NCI-H2081 treated with DMSO at 0.1 percent for 48 hours (cell line): ENCODE measurements around the gene SLC25A25.
"Not testable (repeated sequence)": the region's sequence is repeated elsewhere in the genome, so short reads cannot be mapped to it uniquely, and the experiment has no call there.

Source experiments
- DNase-seq: peaks from one replicate; lab custom pipeline; 2025; lab: John Stamatoyannopoulos, UW

SLC25A25 gene

DNA sequence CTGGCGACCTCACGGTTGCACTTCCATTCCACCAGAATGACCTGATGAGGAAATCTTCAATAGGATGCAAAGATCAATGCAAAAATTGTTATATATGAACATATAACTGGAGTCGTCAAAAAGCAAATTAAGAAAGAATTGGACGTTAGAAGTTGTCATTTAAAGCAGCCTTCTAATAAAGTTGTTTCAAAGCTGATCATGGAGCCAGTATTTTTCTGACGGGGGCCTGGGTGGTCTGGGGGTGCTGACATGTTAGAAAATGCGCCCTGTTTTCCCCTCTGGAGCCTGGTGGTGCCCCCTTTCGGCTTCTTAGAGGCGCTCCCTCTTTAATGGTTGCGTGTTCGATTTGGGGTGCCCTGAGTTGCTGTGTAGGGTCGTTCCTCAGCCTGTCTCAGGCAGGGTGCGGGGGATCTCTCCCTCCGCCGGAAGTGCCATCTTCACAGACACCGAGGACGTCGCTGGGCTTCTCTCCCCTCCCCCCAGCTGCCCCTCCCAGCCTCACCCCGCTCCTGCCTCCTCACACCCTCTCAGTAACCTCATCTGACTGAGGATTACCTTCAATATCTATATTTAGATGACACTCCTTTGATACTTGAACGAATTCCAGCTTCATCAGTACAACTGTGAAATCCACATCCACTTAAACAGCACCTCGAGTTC lies 41.1 kb downstream of the SLC25A25 start:
- DNase-seq = no peak

DNA sequence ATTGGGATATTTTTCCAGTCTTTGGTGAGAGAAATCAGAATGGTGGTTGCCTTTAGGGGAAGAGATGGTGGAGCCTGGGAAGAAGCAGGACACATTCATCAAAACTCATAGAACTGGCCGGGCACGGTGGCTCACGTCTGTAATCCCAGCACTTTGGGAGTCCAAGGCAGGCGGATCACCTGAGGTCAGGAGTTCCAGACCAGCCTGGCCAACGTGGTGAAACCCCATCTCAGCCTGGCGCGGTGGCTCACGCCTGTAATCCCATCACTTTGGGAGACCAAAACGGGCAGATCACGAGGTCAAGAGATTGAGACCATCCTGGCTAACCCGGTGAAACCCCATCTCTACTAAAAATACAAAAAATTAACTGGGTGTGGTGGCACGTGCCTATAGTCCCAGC lies 43.7 kb downstream of the SLC25A25 start:
- not testable (repeated sequence) for DNase-seq

DNA sequence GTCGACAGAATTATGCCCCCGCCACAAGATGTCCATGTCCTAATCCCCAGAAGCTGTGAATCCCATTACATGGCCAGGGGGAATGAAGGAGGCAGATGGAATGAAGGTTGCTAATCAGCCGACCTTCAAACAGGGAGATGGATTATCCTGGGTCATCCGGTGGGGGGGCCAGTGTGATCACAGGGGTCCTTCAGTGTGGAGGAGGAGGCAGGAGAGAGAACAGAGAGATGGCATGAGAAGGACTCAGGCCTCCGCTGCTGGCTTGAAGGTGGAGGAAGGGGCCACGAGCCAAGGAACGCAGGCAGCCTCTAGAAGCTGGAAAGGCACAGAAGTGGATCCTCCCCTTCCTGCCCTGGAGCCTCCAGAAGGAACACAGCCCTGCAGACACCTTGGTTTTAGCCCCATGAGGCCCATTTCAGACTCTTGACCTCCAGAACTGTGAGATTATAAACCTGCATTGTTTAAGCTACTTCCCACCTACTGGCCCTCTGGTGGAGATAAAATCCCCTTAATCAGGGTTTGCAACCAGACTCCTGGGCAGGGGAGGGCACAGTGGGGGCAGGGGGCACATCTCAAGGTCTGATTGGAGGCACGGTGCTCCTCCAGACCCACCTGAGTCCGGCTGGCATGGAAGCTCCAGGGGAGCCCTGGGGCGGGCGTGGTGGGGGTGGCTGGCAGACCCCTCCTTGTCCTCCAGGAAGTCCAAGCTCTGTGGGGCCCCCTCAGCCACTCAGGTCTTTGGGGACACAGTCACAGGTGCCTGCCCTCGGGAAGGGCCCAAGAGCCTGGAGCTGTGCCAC lies 45.7 kb downstream of the SLC25A25 start:
- no peak for DNase-seq

DNA sequence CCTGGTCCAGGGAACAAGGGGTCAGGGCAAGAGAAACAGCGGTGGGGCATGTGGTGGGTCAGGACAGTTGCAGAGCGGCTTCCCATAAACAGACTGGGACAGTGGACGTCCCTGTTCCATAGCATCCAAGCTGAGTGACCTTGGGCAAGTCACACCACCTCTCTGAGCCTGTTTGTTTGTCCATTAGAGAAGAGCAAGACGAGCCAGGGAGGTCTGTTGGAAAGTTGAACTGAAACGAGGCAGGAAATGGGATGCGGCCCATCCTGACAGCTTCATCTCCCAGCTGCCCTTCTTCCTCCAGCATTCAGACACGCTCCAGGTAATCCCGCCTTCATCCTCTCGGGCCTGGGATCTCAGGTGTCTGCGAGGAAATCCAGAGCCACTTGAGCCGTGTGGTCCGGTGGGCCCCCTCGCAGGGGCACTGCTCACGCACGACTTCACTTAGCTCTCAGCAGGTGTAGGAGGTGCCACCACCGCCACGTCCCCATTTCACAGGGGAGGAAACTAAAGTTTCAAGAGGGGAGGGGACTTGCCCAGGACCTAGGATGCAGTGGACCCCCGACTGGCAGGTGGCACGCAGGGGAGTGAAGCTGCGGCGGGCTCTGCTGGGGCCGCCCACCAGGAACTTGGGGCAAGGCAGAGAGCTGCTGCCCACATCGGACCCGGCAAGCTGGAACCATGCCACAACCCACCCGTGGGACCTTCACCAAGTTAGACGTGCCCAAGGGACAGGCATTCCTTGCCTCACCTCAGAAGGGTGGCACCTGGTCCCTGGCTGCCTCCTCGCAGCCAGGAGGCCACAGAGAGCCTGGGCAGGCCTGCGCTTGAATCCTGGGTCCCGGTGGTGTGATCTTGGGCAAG lies 46.5 kb downstream of the SLC25A25 start:
- no peak for DNase-seq

DNA sequence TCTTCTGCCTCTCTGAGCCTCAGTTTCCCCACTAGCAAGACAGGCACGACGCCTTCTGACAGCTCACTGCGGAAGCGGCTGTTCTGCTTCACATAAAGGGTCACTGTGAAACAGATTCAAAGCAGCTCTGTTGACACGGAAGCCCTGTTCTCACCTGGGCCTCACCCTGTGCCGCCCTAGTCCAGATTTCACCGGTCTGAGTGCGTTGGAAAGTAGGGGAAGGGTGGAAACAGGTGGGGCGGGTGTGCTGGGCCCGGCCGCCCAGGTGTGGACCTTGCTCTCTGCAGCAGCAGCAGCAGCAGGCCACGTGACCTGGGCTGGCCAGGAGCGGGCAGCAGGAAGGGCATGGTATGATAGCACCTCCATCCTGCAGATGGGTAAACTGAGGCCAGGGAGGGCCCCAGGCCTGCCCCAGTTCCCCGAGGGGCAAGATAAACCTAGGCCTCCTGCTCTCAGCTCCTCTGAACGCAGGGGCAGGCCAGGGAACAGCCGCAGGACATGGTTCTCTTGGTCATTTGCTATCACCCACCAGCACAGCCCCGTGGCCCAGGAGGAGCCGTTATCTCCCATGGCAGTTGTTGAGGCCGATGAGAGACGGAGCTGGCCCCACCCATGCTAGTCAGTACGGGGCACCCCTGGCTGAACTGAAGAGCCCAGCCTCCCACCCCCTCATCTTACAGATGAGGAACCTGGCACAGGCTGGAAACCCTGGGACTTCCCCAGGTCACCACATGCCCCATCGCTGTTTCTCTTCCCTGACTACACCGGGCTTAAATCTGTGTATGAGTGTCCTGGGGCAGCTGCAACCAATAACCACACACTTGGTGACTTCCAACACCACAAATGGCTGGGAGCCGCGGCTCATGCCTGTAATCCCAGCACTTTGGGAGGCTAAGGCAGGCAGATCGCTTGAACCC lies 47.4 kb downstream of the SLC25A25 start:
- no peak for DNase-seq

DNA sequence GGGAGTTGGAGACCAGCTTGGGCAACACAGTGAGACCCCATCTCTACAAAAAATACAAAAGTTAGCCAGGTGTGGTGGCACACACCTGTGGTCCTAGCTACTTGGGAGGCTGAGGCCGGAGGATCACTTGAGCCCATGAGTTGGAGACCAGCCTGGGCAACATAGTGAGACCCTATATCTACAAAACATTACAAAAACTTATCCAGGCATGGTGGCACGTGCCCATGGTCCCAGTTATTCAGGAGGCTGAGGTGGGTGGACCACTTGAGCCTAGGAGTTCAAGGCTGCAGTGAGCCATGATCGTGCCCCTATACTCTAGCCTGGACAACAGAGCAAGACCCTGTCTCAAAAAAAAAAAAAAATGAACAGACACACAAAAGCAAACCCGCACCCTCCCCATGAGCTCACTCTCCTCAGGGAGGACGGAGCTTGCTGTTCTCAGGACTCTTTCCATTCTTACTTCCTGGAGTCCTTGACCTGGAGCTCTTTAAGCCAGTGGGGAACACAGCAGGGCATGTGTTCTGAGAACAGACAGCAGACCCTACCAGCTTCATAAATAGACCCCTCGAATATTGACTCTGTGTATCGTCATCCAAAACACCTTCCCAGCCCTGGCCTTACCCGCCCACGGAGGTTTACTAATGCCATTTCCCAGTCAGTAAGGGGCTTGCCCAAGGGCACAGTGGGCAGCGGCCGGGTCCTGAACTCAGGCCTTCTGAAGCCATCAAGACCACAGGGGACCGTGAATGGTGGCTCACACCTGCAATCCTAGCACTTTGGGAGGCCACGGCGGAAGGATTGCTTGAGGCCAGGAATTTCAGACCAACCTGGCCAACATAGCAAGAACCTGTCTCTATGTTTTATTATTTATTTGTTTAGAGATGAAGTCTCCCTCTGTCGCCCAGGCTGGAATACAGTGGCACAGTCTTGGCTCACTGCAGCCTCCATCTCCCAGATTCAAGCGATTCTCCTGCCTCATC lies 48.4 kb downstream of the SLC25A25 start:
- DNase-seq = no peak

DNA sequence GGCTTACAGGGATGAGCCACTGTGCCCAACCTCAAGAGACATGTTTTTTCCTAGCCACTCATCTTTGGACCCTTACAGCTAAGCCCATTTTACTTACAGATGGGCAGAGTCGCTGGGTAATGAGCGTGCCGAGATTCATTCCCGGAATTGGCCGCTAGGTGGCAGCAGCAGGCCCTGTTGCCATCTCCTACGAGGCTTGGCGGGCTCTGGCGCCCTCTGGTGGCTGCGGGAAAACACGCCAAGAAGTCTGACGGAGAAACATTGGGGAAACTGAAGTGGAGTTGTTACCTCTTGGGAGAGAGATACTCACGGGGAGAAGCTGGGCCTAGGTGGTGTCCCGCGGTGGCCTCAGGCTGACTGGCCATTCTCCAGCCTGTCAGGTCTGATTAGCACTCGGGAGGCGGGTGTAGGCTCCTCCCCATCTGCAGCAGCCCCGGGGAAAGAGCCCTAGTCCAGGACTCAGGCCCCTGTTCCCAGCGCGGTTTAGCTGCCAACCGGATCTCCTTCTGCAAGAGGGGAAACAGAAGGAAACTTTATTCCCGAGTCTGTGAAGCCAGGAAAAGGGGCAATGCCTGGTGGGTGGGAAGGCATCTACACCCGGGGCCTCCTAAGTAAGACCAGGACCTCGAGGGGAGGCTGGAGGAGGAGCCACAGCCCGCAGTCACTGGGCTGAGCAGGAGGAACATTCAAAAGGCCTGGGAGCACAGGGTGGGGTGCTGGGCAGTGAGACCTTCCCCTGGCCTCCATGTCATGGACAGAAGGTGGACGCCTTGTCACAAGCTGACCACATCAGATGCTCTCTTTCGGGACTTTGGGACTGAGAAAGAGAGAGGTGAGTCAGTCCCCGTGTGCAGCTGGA lies 49.8 kb downstream of the SLC25A25 start:
- DNase-seq = peak; percentile 34

DNA sequence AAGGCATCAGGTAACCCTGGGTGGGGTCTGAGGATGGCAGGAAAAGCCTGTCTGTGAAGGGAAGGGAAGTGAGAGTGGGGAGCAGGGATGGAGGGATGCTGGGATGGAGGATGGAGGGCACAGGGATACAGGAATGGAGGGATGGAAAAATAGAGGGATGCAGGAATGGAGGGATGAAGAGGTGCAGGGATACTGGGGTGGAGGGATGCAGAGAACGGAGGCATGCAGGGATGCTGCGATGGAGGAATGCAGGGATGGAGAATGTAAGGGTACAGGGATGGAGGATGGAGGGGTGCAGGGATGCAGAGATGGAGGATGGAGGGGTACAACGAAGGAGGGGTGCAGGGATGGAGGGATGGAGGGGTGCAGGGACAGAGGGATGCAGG lies 50.4 kb downstream of the SLC25A25 start:
- no peak for DNase-seq

DNA sequence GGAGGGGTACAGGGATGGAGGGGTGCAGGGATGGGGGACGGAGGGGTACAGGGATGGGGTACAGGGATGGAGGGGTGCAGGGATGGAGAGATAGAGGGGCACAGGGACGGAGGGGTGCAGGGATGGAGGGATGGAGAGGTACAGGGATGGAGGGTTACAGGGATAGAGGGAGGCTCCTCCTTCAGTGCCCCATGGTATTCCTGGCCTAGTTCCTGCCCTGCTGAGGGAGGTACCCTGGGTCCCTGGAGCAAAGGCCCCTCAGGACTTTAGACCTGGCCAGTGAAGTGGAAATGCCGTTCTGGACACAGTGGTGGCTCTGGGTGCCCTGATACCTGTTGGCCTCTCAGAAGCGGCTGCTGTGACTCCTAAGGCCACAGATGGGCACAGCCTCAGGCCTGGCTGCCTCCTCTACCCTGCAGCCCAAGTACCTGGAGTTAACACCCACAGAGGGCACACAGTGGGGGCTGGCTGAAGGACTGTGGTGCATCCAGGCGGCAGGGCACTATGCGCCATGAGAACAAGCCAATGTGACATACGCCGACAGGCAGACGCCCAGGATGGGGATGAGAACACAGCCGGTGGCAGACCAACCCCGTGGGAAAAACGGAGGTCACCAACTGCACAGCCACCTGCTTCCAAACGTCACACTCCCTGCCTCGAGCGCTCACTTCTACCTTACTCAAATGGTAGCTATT lies 51.1 kb downstream of the SLC25A25 start:
- no peak for DNase-seq

DNA sequence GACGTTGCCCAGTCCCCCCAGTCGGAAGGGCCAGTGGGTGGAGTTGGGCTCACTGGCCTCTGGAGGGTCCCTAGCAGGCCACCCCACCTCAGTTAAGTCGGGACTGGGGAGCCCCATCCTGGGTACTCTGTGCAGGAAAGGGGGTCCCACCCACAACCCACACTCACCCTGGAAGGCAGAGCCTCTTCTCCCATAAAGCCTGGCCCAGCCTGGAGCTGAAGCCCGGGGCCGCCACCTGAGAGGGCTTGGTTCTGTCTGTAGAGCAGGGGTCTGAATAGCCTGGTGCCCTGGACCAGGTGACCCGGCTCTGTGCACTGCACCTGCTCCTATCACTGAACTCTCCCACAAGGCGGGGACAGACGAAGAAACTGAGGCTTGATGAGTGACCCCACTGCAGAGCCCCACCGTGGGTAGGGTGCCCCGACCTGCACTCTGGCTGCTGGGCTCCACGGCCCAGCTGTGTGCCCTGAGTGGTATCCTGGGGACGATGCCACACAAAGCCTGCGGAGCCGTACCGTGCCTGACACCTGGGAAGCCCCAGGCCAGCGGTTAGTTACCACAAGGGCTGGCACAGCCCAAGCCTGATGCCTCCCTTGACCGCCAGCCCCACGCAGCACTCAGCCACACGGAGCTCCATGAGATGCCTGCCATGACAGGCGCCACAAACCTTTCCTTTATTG lies 52.2 kb downstream of the SLC25A25 start:
- DNase-seq = no peak

DNA sequence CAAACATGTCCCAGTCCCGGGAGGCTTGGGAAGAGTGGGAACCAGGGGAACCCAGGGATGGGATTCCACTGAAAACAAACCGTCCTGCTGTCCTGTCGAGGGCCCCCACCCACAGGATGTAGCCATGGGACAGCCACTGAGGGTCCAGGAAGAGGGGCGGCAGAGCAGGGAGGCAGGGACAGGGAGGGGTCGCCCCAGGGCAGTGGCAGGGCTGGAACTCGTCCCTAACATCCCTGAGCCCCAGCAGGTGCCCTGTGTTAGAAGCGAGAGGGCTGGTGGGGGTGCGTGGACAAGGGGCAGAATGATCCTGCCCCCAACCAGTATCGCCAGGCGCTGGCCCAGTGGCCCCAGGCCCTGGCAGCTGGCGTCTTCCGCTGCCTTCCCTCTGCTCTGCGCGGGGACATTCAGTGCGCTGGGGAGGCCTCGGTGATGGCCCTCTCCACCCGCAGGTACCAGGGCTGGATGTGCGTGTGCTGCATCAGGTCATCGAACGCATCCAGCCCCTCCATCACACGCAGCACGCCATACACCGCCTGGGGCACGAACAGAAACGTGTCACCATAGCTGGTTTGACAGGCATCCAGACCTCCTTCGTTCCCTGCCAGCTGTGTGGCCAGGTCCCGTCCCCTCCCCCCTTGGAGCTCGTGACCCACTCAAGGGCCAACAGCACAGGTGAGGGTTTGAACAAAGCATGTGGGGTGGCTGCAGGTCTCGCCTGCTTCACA lies 52.9 kb downstream of the SLC25A25 start:
- DNase-seq = no peak

DNA sequence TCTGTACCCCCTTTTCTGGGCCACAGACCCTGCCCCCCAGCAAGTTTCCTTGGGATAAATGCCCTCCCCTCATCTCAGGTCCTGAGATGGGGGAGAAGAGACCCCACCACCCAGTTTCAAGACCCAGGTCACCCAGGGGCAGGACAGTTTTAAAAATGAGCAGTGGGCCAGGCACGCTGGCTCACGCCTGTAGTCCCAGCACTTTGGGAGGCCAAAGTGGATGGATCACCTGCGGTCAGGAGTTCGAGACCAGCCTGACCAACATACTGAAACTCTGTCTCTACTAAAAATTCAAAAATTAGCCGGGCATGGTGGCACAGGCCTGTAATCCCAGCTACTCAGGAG lies 53.4 kb downstream of the SLC25A25 start:
- DNase-seq = no peak

DNA sequence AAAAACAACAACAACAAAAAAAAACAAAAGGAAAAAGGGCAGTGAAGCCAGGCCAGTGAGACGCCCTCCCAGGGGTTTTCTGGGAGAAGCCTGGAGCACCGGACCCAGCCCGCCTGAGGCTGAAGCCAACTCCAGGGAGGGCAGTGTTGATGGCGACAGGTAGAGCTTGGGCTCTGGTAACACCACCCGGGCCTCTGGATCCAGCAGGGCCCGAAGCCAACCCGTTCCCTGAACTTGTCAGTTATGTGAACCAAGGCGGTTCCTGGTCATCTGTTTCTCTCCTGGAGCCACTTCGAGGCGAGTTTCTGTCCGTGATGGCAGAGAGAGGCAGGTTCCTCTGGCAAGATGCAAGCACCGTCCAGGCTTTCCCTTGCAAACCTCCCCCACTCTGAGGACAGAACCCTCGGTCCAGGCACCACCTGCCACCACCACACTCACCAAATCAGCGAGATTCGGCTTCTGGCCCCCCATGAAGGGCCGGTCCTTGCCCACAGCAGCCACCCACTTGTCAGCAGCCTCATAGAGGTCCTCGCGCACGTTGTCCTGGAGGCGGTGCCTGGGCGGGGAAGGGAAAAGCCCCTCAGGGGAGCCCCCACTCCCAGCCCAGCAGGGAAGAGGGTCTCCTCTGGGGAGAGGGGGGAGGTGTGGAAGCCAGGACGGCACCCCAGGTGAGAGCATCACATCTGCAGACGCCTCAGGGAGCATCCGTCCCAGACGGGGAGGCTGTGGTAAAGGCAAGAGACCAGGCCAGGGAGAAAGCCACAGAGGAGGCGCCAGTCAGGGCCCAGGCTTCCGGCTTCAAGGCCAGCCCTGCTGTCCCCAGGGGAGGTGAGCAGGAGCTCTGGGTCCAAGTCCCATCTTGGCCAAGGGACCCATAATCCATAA lies 54.1 kb downstream of the SLC25A25 start:
- no peak for DNase-seq

DNA sequence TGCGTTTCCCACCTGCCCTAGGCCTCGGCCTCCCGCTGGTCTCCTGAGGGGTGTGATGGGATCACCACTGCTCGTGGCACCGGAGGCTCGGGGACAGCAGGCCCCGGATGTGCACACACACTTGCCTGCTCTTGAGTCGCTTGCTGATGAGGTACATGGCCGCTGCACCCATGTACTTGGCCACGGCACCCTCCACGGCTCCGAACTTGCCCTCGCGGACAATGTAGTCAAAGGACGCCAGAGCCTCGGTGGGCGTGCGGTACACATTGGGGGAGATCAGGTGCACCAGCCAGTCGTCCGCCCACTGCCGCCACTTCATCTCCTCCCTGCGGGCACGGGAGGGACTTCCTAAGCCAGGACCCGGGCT lies 54.8 kb downstream of the SLC25A25 start:
- no peak for DNase-seq

DNA sequence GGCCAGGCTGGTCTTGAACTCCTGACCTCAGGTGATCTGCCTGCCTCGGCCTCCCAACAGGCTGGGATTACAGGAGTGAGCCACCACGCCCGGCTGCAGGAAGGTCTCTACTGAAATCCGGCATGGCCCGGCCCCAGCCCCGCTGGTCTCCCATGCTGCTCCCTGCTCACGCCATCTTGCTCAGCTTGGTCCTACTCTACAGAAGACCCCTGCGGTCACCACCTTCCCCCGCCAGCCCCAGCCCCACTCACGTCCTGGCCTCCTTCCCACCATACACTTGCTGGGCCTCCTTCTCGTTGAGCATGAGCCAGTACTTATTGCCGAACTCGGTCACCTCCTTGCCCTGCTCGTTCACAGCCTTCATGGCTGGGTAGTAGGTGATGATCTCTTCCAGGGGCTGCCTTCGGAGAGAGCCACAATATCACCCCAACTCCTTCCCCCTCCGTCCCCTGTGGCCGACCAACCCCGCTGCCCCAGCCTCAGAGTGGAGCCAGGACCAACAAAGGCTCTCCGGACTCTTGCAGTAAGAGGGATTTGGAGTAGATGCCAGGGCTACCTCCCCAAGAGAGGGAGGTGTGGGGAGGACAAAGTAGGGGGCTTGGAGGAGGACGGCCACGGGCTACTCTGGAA lies 55.5 kb downstream of the SLC25A25 start:
- no peak for DNase-seq

DNA sequence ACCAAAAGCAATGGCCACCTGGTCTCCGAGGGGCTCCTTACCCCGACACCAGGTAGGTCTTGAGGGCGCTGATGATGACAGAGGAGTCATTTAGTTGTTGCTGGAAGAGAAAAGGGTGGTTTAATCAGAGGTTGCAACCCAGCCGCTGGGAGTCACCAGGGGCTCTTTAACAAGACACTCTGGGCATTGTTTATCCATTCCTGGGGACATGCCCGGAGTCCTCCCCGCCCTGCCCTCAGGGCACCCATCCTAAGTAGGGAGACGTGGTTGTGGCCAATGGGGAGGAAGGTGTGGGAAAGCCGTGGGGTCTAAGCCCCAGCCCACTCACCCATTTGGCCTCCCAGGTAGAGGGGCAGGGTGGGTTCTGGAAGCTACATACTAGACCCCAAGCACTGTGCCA lies 56.4 kb downstream of the SLC25A25 start:
- DNase-seq = no peak
